Duodenal mucosa (tissue), 2 donors: Measurements from ENCODE around the gene ELFN2.

Source experiments
- H3K27ac ChIP-seq: one replicate; pipeline ENCODE4 v1.7.0; 2013; ENCODE audit warnings: low read depth, low read length
- H3K27me3 ChIP-seq, 2 donors: one replicate each; pipeline ENCODE4 v1.7.0; 2013; ENCODE audit warnings: low read length in 2 of 2, control low read depth in 1 of 2; ENCODE audit not compliant: insufficient read depth in 2 of 2, control insufficient read depth in 1 of 2
- H3K36me3 ChIP-seq, 2 donors: one replicate each; pipeline ENCODE4 v1.7.0; 2013; ENCODE audit warnings: low read length in 2 of 2, control low read depth in 1 of 2; ENCODE audit not compliant: insufficient read depth in 2 of 2, control insufficient read depth in 1 of 2
- H3K4me1 ChIP-seq, 2 donors: one replicate each; pipeline ENCODE4 v1.7.0; 2013; ENCODE audit warnings: low read length in 2 of 2, control low read depth in 1 of 2; ENCODE audit not compliant: insufficient read depth in 2 of 2, control insufficient read depth in 1 of 2
- H3K4me3 ChIP-seq, 2 donors: one replicate each; pipeline ENCODE4 v1.7.0; 2013; ENCODE audit warnings: low read length in 2 of 2, low read depth in 1 of 2
- H3K9ac ChIP-seq, 2 donors: one replicate each; pipeline ENCODE4 v1.7.0; 2013; ENCODE audit warnings: low read length in 2 of 2, low read depth in 1 of 2
- H3K9me3 ChIP-seq, 2 donors: one replicate each; pipeline ENCODE4 v1.7.0; 2013; ENCODE audit warnings: low read length in 2 of 2, control low read depth in 1 of 2; ENCODE audit not compliant: control insufficient read depth in 1 of 2

The ELFN2 gene

GRCh38 chr22:37377927-37378326 is 49.4 kb downstream of the ELFN2 start:
- Histone ChIP-seq H3K4me3 (no peak overlapping the region), H3K4me1 (peaks cover 0 to 7% of the 10 kb centered on the region in 2 donors), H3K27ac (no peak overlapping the region), H3K27me3 (peaks cover 21 to 36% of the 10 kb centered on the region in 2 donors), H3K9ac (no peak overlapping the region), H3K9me3 (no peaks in the 10 kb centered on the region), H3K36me3 (no peaks in the 10 kb centered on the region)

- no peak overlapping the region for H3K4me3 ChIP-seq
- no peaks in the 10 kb centered on the region for H3K36me3 ChIP-seq
- H3K27ac ChIP-seq = no peak overlapping the region
- H3K9me3 ChIP-seq = no peaks in the 10 kb centered on the region
- H3K4me1 ChIP-seq = peaks cover 0 to 7% of the 10 kb centered on the region in 2 donors
- H3K27me3 ChIP-seq = peaks cover 21 to 36% of the 10 kb centered on the region in 2 donors
- no peak overlapping the region for H3K9ac ChIP-seq
Measured at GRCh38 chr22:37377138-37377537, 50.1 kb downstream of the ELFN2 start.

- no peak overlapping the region for H3K4me3 ChIP-seq
- H3K9ac ChIP-seq = no peak overlapping the region
- H3K27me3 ChIP-seq = peaks cover 21 to 36% of the 10 kb centered on the region in 2 donors
- H3K9me3 ChIP-seq = no peaks in the 10 kb centered on the region
- no peaks in the 10 kb centered on the region for H3K36me3 ChIP-seq
- no peak overlapping the region for H3K27ac ChIP-seq
- peaks cover 0 to 7% of the 10 kb centered on the region in 2 donors for H3K4me1 ChIP-seq
Measured at GRCh38 chr22:37376643-37377042, 50.6 kb downstream of the ELFN2 start.

- Histone ChIP-seq H3K9me3 (no peaks in the 10 kb centered on the region), H3K27me3 (peaks cover 17 to 35% of the 10 kb centered on the region in 2 donors), H3K27ac (no peak overlapping the region), H3K4me1 (peaks cover 0 to under 1% of the 10 kb centered on the region in 2 donors), H3K36me3 (no peaks in the 10 kb centered on the region), H3K4me3 (no peak overlapping the region), H3K9ac (no peak overlapping the region)
Measured at GRCh38 chr22:37375801-37376200, 51.5 kb downstream of the ELFN2 start.

GRCh38 chr22:37374571-37374970 is 52.7 kb downstream of the ELFN2 start:
- Histone ChIP-seq H3K4me3 (no peak overlapping the region), H3K27me3 (peaks cover 15 to 24% of the 10 kb centered on the region in 2 donors), H3K27ac (no peak overlapping the region), H3K9me3 (no peaks in the 10 kb centered on the region), H3K9ac (no peak overlapping the region), H3K4me1 (peaks cover 0 to 5% of the 10 kb centered on the region in 2 donors), H3K36me3 (no peaks in the 10 kb centered on the region)

GRCh38 chr22:37373451-37373850 is 53.8 kb downstream of the ELFN2 start:
- no peak overlapping the region for H3K4me3 ChIP-seq
- H3K36me3 ChIP-seq = no peaks in the 10 kb centered on the region
- H3K27ac ChIP-seq = no peak overlapping the region
- H3K4me1 ChIP-seq = peaks cover 0 to 5% of the 10 kb centered on the region in 2 donors
- H3K27me3 ChIP-seq = peaks cover 4 to 14% of the 10 kb centered on the region in 2 donors
- no peaks in the 10 kb centered on the region for H3K9me3 ChIP-seq
- H3K9ac ChIP-seq = no peak overlapping the region

- H3K36me3 ChIP-seq = no peaks in the 10 kb centered on the region
- peaks cover 0 to 8% of the 10 kb centered on the region in 2 donors for H3K27me3 ChIP-seq
- H3K4me1 ChIP-seq = peaks cover 0 to 5% of the 10 kb centered on the region in 2 donors
- no peak overlapping the region for H3K9ac ChIP-seq
- H3K27ac ChIP-seq = no peak overlapping the region
- H3K4me3 ChIP-seq = no peak overlapping the region
- no peaks in the 10 kb centered on the region for H3K9me3 ChIP-seq
Measured at GRCh38 chr22:37371911-37372310, 55.4 kb downstream of the ELFN2 start.

- H3K4me1 ChIP-seq = peaks cover 0 to 5% of the 10 kb centered on the region in 2 donors
- H3K9ac ChIP-seq = no peak overlapping the region
Measured at GRCh38 chr22:37371491-37371890, 55.8 kb downstream of the ELFN2 start.

GRCh38 chr22:37370306-37370979 is 56.8 kb downstream of the ELFN2 start:
- H3K27ac ChIP-seq = no peak overlapping the region
- no peak overlapping the region for H3K4me3 ChIP-seq
- H3K9me3 ChIP-seq = no peaks in the 10 kb centered on the region
- H3K4me1 ChIP-seq = peaks cover 0 to 5% of the 10 kb centered on the region in 2 donors
- no peaks in the 10 kb centered on the region for H3K36me3 ChIP-seq
- peaks cover 0 to 7% of the 10 kb centered on the region in 2 donors for H3K27me3 ChIP-seq
- no peak overlapping the region for H3K9ac ChIP-seq

More at GRCh38 chr22:37371491-37371890, 55.8 kb downstream of the ELFN2 start:
- H3K27me3 ChIP-seq = peaks cover 0 to 8% of the 10 kb centered on the region in 2 donors
- H3K36me3 ChIP-seq = no peaks in the 10 kb centered on the region
- no peaks in the 10 kb centered on the region for H3K9me3 ChIP-seq
- H3K27ac ChIP-seq = no peak overlapping the region
- no peak overlapping the region for H3K4me3 ChIP-seq

- Histone ChIP-seq H3K9me3 (no peaks in the 10 kb centered on the region), H3K4me1 (peaks cover 0 to 5% of the 10 kb centered on the region in 2 donors), H3K36me3 (no peaks in the 10 kb centered on the region), H3K27me3 (no peaks in the 10 kb centered on the region), H3K27ac (no peak overlapping the region), H3K4me3 (no peak overlapping the region), H3K9ac (no peak overlapping the region)
Measured at GRCh38 chr22:37369483-37369882, 57.8 kb downstream of the ELFN2 start.
